Stimulated activated naive CD8-positive, alpha-beta T cell treated with anti-CD3 and anti-CD28 coated beads, Interleukin-15, Interleukin-2, amounts not matched to agents 100 ng/mL and 50 ng/mL, for 24 hours (primary cell): ENCODE measurements around the gene MATR3.
A peak's percentile ranks its signal among the peaks of the same experiment; 100 is the strongest.
"Not testable (repeated sequence)": the region's sequence is repeated elsewhere in the genome, so short reads cannot be mapped to it uniquely, and the experiment has no call there.

Experiments
- H3K27ac Mint-ChIP-seq: one replicate; pipeline ENCODE4 v1.8.0; 2021; ENCODE audit warnings: mild to moderate bottlenecking, mixed read lengths
- H3K27me3 Mint-ChIP-seq: one replicate; pipeline ENCODE4 v1.8.0; 2021; ENCODE audit warnings: mixed read lengths
- H3K36me3 Mint-ChIP-seq: one replicate; pipeline ENCODE4 v1.8.0; 2021; ENCODE audit warnings: low read depth, mixed read lengths
- H3K4me1 Mint-ChIP-seq: one replicate; pipeline ENCODE4 v1.8.0; 2021; ENCODE audit warnings: low read depth, mixed read lengths
- H3K4me3 Mint-ChIP-seq: one replicate; pipeline ENCODE4 v1.8.0; 2021; ENCODE audit warnings: mild to moderate bottlenecking, mixed read lengths
- H3K9me3 Mint-ChIP-seq: one replicate; pipeline ENCODE4 v1.8.0; 2021; ENCODE audit warnings: mixed read lengths

Gene MATR3

GRCh38 chr5:139267481-139267880 is 26.1 kb upstream of the MATR3 start:
- no peak overlapping the region for H3K27ac Mint-ChIP-seq
- peaks cover 44% of the 10 kb centered on the region for H3K4me1 Mint-ChIP-seq
- no peaks in the 10 kb centered on the region for H3K9me3 Mint-ChIP-seq
- no peak overlapping the region for H3K4me3 Mint-ChIP-seq
- no peaks in the 10 kb centered on the region for H3K27me3 Mint-ChIP-seq
- no peaks in the 10 kb centered on the region for H3K36me3 Mint-ChIP-seq

- no peak overlapping the region for H3K4me3 Mint-ChIP-seq
- H3K36me3 Mint-ChIP-seq: no peaks in the 10 kb centered on the region
- H3K4me1 Mint-ChIP-seq: peaks cover 47% of the 10 kb centered on the region
- H3K27ac Mint-ChIP-seq: peak overlapping the region; percentile 1
- no peaks in the 10 kb centered on the region for H3K9me3 Mint-ChIP-seq
- no peaks in the 10 kb centered on the region for H3K27me3 Mint-ChIP-seq
Observed at GRCh38 chr5:139268364-139269202, 25.0 kb upstream of the MATR3 start.

GRCh38 chr5:139270718-139271117 is 22.8 kb upstream of the MATR3 start:
- H3K4me1 Mint-ChIP-seq: peaks cover 54% of the 10 kb centered on the region
- not testable (repeated sequence) for H3K4me3 Mint-ChIP-seq

GRCh38 chr5:139271201-139272027 is 22.1 kb upstream of the MATR3 start:
- Mint-ChIP-seq H3K36me3 (peaks cover 22% of the 10 kb centered on the region), H3K4me3 (no peak overlapping the region), H3K4me1 (peaks cover 61% of the 10 kb centered on the region), H3K9me3 (no peaks in the 10 kb centered on the region), H3K27me3 (no peaks in the 10 kb centered on the region), H3K27ac (peak overlapping the region; percentile 19)

More at GRCh38 chr5:139270718-139271117, 22.8 kb upstream of the MATR3 start:
- H3K27me3 Mint-ChIP-seq, H3K27ac Mint-ChIP-seq, H3K9me3 Mint-ChIP-seq: not testable (repeated sequence)
- H3K36me3 Mint-ChIP-seq: peaks cover 15% of the 10 kb centered on the region

GRCh38 chr5:139272471-139273321 is 20.8 kb upstream of the MATR3 start:
- peak overlapping the region; percentile 98 for H3K27ac Mint-ChIP-seq
- H3K36me3 Mint-ChIP-seq: peaks cover 35% of the 10 kb centered on the region
- peaks cover 70% of the 10 kb centered on the region for H3K4me1 Mint-ChIP-seq
- no peaks in the 10 kb centered on the region for H3K27me3 Mint-ChIP-seq
- peak overlapping the region; percentile 97 for H3K4me3 Mint-ChIP-seq
- no peaks in the 10 kb centered on the region for H3K9me3 Mint-ChIP-seq

GRCh38 chr5:139273322-139273571 is 20.3 kb upstream of the MATR3 start:
- peaks cover 40% of the 10 kb centered on the region for H3K36me3 Mint-ChIP-seq
- H3K27me3 Mint-ChIP-seq: no peaks in the 10 kb centered on the region
- peak overlapping the region; percentile 97 for H3K4me3 Mint-ChIP-seq
- peaks cover 72% of the 10 kb centered on the region for H3K4me1 Mint-ChIP-seq
- no peaks in the 10 kb centered on the region for H3K9me3 Mint-ChIP-seq
- peak overlapping the region; percentile 98 for H3K27ac Mint-ChIP-seq

GRCh38 chr5:139273572-139274289 is 19.8 kb upstream of the MATR3 start:
- H3K27me3 Mint-ChIP-seq: no peaks in the 10 kb centered on the region
- H3K27ac Mint-ChIP-seq: peak overlapping the region; percentile 98
- peaks cover 45% of the 10 kb centered on the region for H3K36me3 Mint-ChIP-seq

GRCh38 chr5:139275536-139275935 is 18.0 kb upstream of the MATR3 start:
- peaks cover 78% of the 10 kb centered on the region for H3K4me1 Mint-ChIP-seq
- peak overlapping the region; percentile 97 for H3K4me3 Mint-ChIP-seq
- no peaks in the 10 kb centered on the region for H3K9me3 Mint-ChIP-seq
- H3K27me3 Mint-ChIP-seq: no peaks in the 10 kb centered on the region
- peaks cover 62% of the 10 kb centered on the region for H3K36me3 Mint-ChIP-seq
- peak overlapping the region; percentile 97 for H3K27ac Mint-ChIP-seq

More at GRCh38 chr5:139273572-139274289, 19.8 kb upstream of the MATR3 start:
- Mint-ChIP-seq H3K4me1 (peaks cover 72% of the 10 kb centered on the region), H3K9me3 (no peaks in the 10 kb centered on the region), H3K4me3 (peak overlapping the region; percentile 97)

- Mint-ChIP-seq H3K27ac (peak overlapping the region; percentile 97), H3K36me3 (peaks cover 66% of the 10 kb centered on the region), H3K27me3 (no peaks in the 10 kb centered on the region), H3K9me3 (no peaks in the 10 kb centered on the region), H3K4me1 (peaks cover 81% of the 10 kb centered on the region), H3K4me3 (peak overlapping the region; percentile 97)
Observed at GRCh38 chr5:139275956-139276355, 17.6 kb upstream of the MATR3 start.

- Mint-ChIP-seq H3K4me1 (peaks cover 79% of the 10 kb centered on the region), H3K27me3 (no peaks in the 10 kb centered on the region), H3K4me3 (peak overlapping the region; percentile 97), H3K27ac (peak overlapping the region; percentile 97), H3K36me3 (peaks cover 71% of the 10 kb centered on the region), H3K9me3 (no peaks in the 10 kb centered on the region)
Observed at GRCh38 chr5:139276426-139276825, 17.1 kb upstream of the MATR3 start.

- H3K4me1 Mint-ChIP-seq: peaks cover 79% of the 10 kb centered on the region
- H3K27me3 Mint-ChIP-seq: no peaks in the 10 kb centered on the region
- peak overlapping the region; percentile 97 for H3K27ac Mint-ChIP-seq
- peaks cover 78% of the 10 kb centered on the region for H3K36me3 Mint-ChIP-seq
- no peaks in the 10 kb centered on the region for H3K9me3 Mint-ChIP-seq
- peak overlapping the region; percentile 97 for H3K4me3 Mint-ChIP-seq
Observed at GRCh38 chr5:139277171-139277570, 16.4 kb upstream of the MATR3 start.

- peak overlapping the region; percentile 97 for H3K4me3 Mint-ChIP-seq
- H3K27me3 Mint-ChIP-seq: no peaks in the 10 kb centered on the region
- H3K27ac Mint-ChIP-seq: peak overlapping the region; percentile 97
- peaks cover 94% of the 10 kb centered on the region for H3K36me3 Mint-ChIP-seq
- peaks cover 69% of the 10 kb centered on the region for H3K4me1 Mint-ChIP-seq
- H3K9me3 Mint-ChIP-seq: no peaks in the 10 kb centered on the region
Observed at GRCh38 chr5:139278540-139279274, 14.8 kb upstream of the MATR3 start.

GRCh38 chr5:139282197-139282557 is 11.4 kb upstream of the MATR3 start:
- Mint-ChIP-seq H3K4me3 (peak overlapping the region; percentile 48), H3K27ac (peak overlapping the region; percentile 74), H3K36me3 (peaks cover 86% of the 10 kb centered on the region), H3K4me1 (peaks cover 55% of the 10 kb centered on the region), H3K9me3 (no peaks in the 10 kb centered on the region), H3K27me3 (no peaks in the 10 kb centered on the region)
